ENCODE measurements around the gene MINAR1. TPM values are rescaled to one million over a fixed set of nuclear protein-coding genes. Genes with fewer than 3 reads are reported as not detected.

MINAR1 gene
- total RNA-seq, 1 donor from 2014 or later = 1.9 TPM

GRCh38 chr15:79452244-79453051 is 20.3 kb downstream of the MINAR1 start:
- H3K9me3 Mint-ChIP-seq = no peaks in the 10 kb centered on the region
- TF ChIP-seq, protein P1, sequence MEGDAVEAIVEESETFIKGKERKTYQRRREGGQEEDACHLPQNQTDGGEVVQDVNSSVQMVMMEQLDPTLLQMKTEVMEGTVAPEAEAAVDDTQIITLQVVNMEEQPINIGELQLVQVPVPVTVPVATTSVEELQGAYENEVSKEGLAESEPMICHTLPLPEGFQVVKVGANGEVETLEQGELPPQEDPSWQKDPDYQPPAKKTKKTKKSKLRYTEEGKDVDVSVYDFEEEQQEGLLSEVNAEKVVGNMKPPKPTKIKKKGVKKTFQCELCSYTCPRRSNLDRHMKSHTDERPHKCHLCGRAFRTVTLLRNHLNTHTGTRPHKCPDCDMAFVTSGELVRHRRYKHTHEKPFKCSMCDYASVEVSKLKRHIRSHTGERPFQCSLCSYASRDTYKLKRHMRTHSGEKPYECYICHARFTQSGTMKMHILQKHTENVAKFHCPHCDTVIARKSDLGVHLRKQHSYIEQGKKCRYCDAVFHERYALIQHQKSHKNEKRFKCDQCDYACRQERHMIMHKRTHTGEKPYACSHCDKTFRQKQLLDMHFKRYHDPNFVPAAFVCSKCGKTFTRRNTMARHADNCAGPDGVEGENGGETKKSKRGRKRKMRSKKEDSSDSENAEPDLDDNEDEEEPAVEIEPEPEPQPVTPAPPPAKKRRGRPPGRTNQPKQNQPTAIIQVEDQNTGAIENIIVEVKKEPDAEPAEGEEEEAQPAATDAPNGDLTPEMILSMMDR (conservative IDR thresholded peaks at IDR 0.05) = no peak
- no peaks in the 10 kb centered on the region for H3K36me3 Mint-ChIP-seq (ENCODE audit: low read depth)
- no peak overlapping the region for H3K27ac Mint-ChIP-seq (ENCODE audit: unreplicated experiment)
- no peak overlapping the region for H3K4me3 Mint-ChIP-seq
- DNase-seq (ENCODE audit: low read depth, low spot score) = no peak
- H3K4me1 Mint-ChIP-seq = no peaks in the 10 kb centered on the region
- H3K27me3 Mint-ChIP-seq (ENCODE audit: low read depth) = no peaks in the 10 kb centered on the region

- Mint-ChIP-seq H3K27me3 (ENCODE audit: low read depth) (no peaks in the 10 kb centered on the region), H3K27ac (ENCODE audit: unreplicated experiment) (no peak overlapping the region), H3K9me3 (no peaks in the 10 kb centered on the region), H3K4me1 (no peaks in the 10 kb centered on the region), H3K4me3 (no peak overlapping the region), H3K36me3 (ENCODE audit: low read depth) (no peaks in the 10 kb centered on the region)
- no peak for DNase-seq (ENCODE audit: low read depth, low spot score)
- TF ChIP-seq, protein P1 (conservative IDR thresholded peaks at IDR 0.05) = no peak
Measured at GRCh38 chr15:79453446-79453845, 21.3 kb downstream of the MINAR1 start.

DNA sequence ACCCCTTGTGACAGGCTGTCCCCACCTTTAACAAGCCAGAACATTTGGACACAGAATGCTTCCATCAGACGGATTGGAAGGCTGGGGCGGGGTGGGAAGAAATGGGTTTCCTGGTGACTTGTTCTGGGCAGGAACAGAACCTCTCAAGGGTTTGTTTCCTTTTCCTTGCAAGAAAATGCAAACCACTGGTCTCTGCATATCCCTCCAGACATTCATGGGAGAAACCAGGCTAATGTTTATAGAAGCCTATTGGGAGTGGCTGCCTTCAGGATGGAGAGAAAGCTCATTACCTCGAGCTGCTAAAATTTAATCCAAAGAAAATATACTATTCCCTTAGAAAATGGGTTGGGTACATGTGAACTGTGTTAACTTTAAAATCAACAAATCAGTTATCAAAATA is 21.9 kb downstream of the MINAR1 start:
- H3K4me3 Mint-ChIP-seq = no peak overlapping the region
- no peak for DNase-seq (ENCODE audit: low read depth, low spot score)
- H3K36me3 Mint-ChIP-seq (ENCODE audit: low read depth) = no peaks in the 10 kb centered on the region
- peaks cover under 1% of the 10 kb centered on the region for H3K4me1 Mint-ChIP-seq
- TF ChIP-seq, protein P1 (conservative IDR thresholded peaks at IDR 0.05) = no peak
- no peak overlapping the region for H3K27ac Mint-ChIP-seq (ENCODE audit: unreplicated experiment)
- H3K27me3 Mint-ChIP-seq (ENCODE audit: low read depth) = no peaks in the 10 kb centered on the region
- H3K9me3 Mint-ChIP-seq = no peaks in the 10 kb centered on the region

GRCh38 chr15:79455361-79455760 is 23.2 kb downstream of the MINAR1 start:
- Mint-ChIP-seq H3K27ac (ENCODE audit: unreplicated experiment) (no peak overlapping the region), H3K4me1 (peaks cover 4% of the 10 kb centered on the region), H3K9me3 (no peaks in the 10 kb centered on the region), H3K36me3 (ENCODE audit: low read depth) (no peaks in the 10 kb centered on the region), H3K4me3 (no peak overlapping the region), H3K27me3 (ENCODE audit: low read depth) (no peaks in the 10 kb centered on the region)
- no peak for DNase-seq (ENCODE audit: low read depth, low spot score)
- TF ChIP-seq, protein P1 (conservative IDR thresholded peaks at IDR 0.05) = no peak

- H3K4me1 Mint-ChIP-seq = peaks cover 4% of the 10 kb centered on the region
Measured at GRCh38 chr15:79455943-79456342, 23.8 kb downstream of the MINAR1 start.

More at GRCh38 chr15:79455943-79456342, 23.8 kb downstream of the MINAR1 start:
- no peaks in the 10 kb centered on the region for H3K27me3 Mint-ChIP-seq (ENCODE audit: low read depth)
- DNase-seq (ENCODE audit: low read depth, low spot score) = no peak
- no peaks in the 10 kb centered on the region for H3K36me3 Mint-ChIP-seq (ENCODE audit: low read depth)
- H3K9me3 Mint-ChIP-seq = no peaks in the 10 kb centered on the region
- H3K4me3 Mint-ChIP-seq = no peak overlapping the region
- TF ChIP-seq, protein P1 (conservative IDR thresholded peaks at IDR 0.05) = no peak
- no peak overlapping the region for H3K27ac Mint-ChIP-seq (ENCODE audit: unreplicated experiment)

Measured in neural crest cell (in vitro differentiated cells).